OCI-LY7 (cell line): ENCODE results near the gene C1orf50. TPM values are rescaled to one million over a fixed set of nuclear protein-coding genes. Genes with fewer than 3 reads are reported as not detected.

Experiments used
- BruUV-seq: library from RNA; stranded (reverse); fragments of 400-500 nt; replicated peaks from 2 replicates; lab custom pipeline; 2021; lab: Mats Ljungman, UMichigan
- CTCF ChIA-PET: fragments of 300-600 bp; sonication (Branson Sonifier 250); formaldehyde crosslinking; loops from one replicate; lab custom pipeline; 2022; ENCODE audit warnings: antibody characterized with exemption; ENCODE audit not compliant: unreplicated experiment; lab: Charles Lee
- POLR2A ChIA-PET: fragments of 300-600 bp; sonication (Branson Sonifier 250); formaldehyde crosslinking; loops from one replicate; lab custom pipeline; 2022; ENCODE audit warnings: antibody characterized with exemption; lab: Charles Lee
- DNase-seq: peaks from one replicate; pipeline ENCODE4 v3.0.0-alpha.2; 2015; ENCODE audit warnings: low spot score
- H2AFZ ChIP-seq: fragments of 200-600 bp; sonication (generic), shearing (Covaris generic); 2 replicates; pipeline ENCODE4 v1.6.1; 2014; ENCODE audit warnings: mild to moderate bottlenecking, antibody characterized with exemption, low read length, moderate library complexity
- H3K27ac ChIP-seq: fragments of 200-600 bp; sonication (generic); 2 replicates; pipeline ENCODE4 v1.5.1; 2014; ENCODE audit warnings: mixed run types, low read depth, mild to moderate bottlenecking, moderate library complexity, low read length, inconsistent platforms; ENCODE audit not compliant: poor library complexity, severe bottlenecking
- H3K36me3 ChIP-seq: fragments of 200-600 bp; sonication (generic); 2 replicates; pipeline ENCODE4 v1.6.1; 2014; ENCODE audit warnings: mild to moderate bottlenecking, antibody characterized with exemption, low read length, moderate library complexity, mixed read lengths; ENCODE audit not compliant: insufficient read depth
- H3K4me1 ChIP-seq: fragments of 200-600 bp; sonication (generic); 2 replicates; pipeline ENCODE4 v1.5.1; 2014; ENCODE audit warnings: mild to moderate bottlenecking, low read length; ENCODE audit not compliant: insufficient read depth, poor library complexity, severe bottlenecking
- H3K4me2 ChIP-seq: fragments of 200-600 bp; sonication (generic); 2 replicates; pipeline ENCODE4 v1.6.1; 2014; ENCODE audit warnings: mild to moderate bottlenecking, low read length
- H3K4me3 ChIP-seq: fragments of 200-600 bp; sonication (generic); 2 replicates; pipeline ENCODE4 v1.5.1; 2014; ENCODE audit warnings: mild to moderate bottlenecking, low read depth, low read length; ENCODE audit not compliant: poor library complexity, severe bottlenecking
- H3K79me2 ChIP-seq: fragments of 200-600 bp; sonication (generic); 2 replicates; pipeline ENCODE4 v1.6.1; 2016; ENCODE audit warnings: low read depth, mild to moderate bottlenecking, low read length, moderate library complexity, mixed read lengths; ENCODE audit not compliant: insufficient read depth
- H3K9me2 ChIP-seq: fragments of 200-600 bp; sonication (generic); 2 replicates; pipeline ENCODE4 v1.6.1; 2016; ENCODE audit warnings: mild to moderate bottlenecking, low read length, mixed read lengths; ENCODE audit not compliant: insufficient read depth
- H3K9me3 ChIP-seq: fragments of 200-600 bp; sonication (generic); 2 replicates; pipeline ENCODE4 v1.6.1; 2014; ENCODE audit warnings: mild to moderate bottlenecking, mixed run types, low read length, mixed read lengths
- H4K20me1 ChIP-seq: fragments of 200-600 bp; sonication (generic); 2 replicates; pipeline ENCODE4 v1.6.1; 2014; ENCODE audit warnings: mild to moderate bottlenecking, antibody characterized with exemption, low read length, moderate library complexity, mixed read lengths; ENCODE audit not compliant: insufficient read depth
- CTCF ChIP-seq: fragments of 200-600 bp; sonication (generic); conservative IDR thresholded peaks from 2 replicates; pipeline ENCODE4 v1.5.1; 2014; ENCODE audit warnings: mild to moderate bottlenecking, antibody characterized with exemption, low read length, moderate library complexity, mixed read lengths
- EZH2phosphoT487 ChIP-seq: fragments of 200-600 bp; sonication (generic); IDR thresholded peaks from 2 replicates; pipeline ENCODE4 v1.6.1; 2018; ENCODE audit warnings: low read depth, borderline replicate concordance, mild to moderate bottlenecking, mixed run types, antibody characterized with exemption, low read length, moderate library complexity, mixed read lengths
- intact Hi-C: fragments of 100-400 bp; cut with micrococcal nuclease; formaldehyde crosslinking; loops from one replicate; pipeline ENCODE4 v1.10.0; 2022; ENCODE audit not compliant: unreplicated experiment
- total RNA-seq, 2 experiments: library from RNA; depleted of rRNA in 1 of 2; stranded (reverse); fragments of >200 nt in 1 of 2; shearing (Covaris generic) in 1 of 2; gene quantifications; 2 replicates each; pipeline ENCODE4 v1.2.3, GENCODE V29; 2014 to 2022

The C1orf50 gene
- total RNA-seq, 2 experiments from 2014 or later, result 3.2 to 9.9 TPM

GRCh38 chr1:42737257-42737656, 29.8 kb upstream of the C1orf50 start:
- Histone ChIP-seq H2AFZ (peak overlapping the region; percentile 75), H3K4me2 (peak overlapping the region; percentile 41; the same call in 1 of the 2 replicates), H3K79me2 (no peaks in the 10 kb centered on the region), H3K27ac (peak overlapping the region; percentile 12), H3K4me3 (no peak overlapping the region), H3K36me3 (no peaks in the 10 kb centered on the region), H4K20me1 (no peaks in the 10 kb centered on the region), H3K9me2 (no peaks in the 10 kb centered on the region), H3K9me3 (no peaks in the 10 kb centered on the region), H3K4me1 (peaks cover 11% of the 10 kb centered on the region)
- BruUV-seq, result no TSS peak
- no peak for TF ChIP-seq EZH2phosphoT487
- peak; percentile 39; the same call in 1 of the 2 replicates for TF ChIP-seq CTCF
- intact Hi-C loops, result no loop called here
- DNase-seq, result peak; percentile 58
- ChIA-PET CTCF (no interaction called here), POLR2A (no interaction called here)

GRCh38 chr1:42737986-42738677, 28.9 kb upstream of the C1orf50 start:
- no TSS peak for BruUV-seq
- Histone ChIP-seq H3K9me3 (no peaks in the 10 kb centered on the region), H3K79me2 (no peaks in the 10 kb centered on the region), H3K4me3 (no peak overlapping the region), H4K20me1 (no peaks in the 10 kb centered on the region), H3K9me2 (no peaks in the 10 kb centered on the region), H3K4me2 (no peak overlapping the region), H3K4me1 (peaks cover 11% of the 10 kb centered on the region), H2AFZ (no peak overlapping the region), H3K27ac (no peak overlapping the region), H3K36me3 (no peaks in the 10 kb centered on the region)
- TF ChIP-seq CTCF, result no peak
- TF ChIP-seq EZH2phosphoT487, result no peak
- no peak for DNase-seq
- CTCF ChIA-PET, result no interaction called here
- POLR2A ChIA-PET, result no interaction called here
- intact Hi-C loops, result no loop called here

GRCh38 chr1:42738678-42739226, 28.3 kb upstream of the C1orf50 start:
- Histone ChIP-seq H3K9me3 (no peaks in the 10 kb centered on the region), H3K9me2 (no peaks in the 10 kb centered on the region), H3K27ac (no peak overlapping the region), H4K20me1 (no peaks in the 10 kb centered on the region), H3K36me3 (no peaks in the 10 kb centered on the region), H3K4me1 (peaks cover 11% of the 10 kb centered on the region), H3K79me2 (no peaks in the 10 kb centered on the region), H3K4me3 (no peak overlapping the region), H3K4me2 (no peak overlapping the region), H2AFZ (no peak overlapping the region)
- TF ChIP-seq CTCF, result no peak
- TF ChIP-seq EZH2phosphoT487, result no peak
- POLR2A ChIA-PET, result no interaction called here
- no peak for DNase-seq
- intact Hi-C loops, result no loop called here
- CTCF ChIA-PET, result no interaction called here
- no TSS peak for BruUV-seq
